Measurements from ENCODE around the gene PIAS1.
"Not testable (repeated sequence)": the region's sequence is repeated elsewhere in the genome, so short reads cannot be mapped to it uniquely, and the experiment has no call there.

Gene PIAS1

DNA sequence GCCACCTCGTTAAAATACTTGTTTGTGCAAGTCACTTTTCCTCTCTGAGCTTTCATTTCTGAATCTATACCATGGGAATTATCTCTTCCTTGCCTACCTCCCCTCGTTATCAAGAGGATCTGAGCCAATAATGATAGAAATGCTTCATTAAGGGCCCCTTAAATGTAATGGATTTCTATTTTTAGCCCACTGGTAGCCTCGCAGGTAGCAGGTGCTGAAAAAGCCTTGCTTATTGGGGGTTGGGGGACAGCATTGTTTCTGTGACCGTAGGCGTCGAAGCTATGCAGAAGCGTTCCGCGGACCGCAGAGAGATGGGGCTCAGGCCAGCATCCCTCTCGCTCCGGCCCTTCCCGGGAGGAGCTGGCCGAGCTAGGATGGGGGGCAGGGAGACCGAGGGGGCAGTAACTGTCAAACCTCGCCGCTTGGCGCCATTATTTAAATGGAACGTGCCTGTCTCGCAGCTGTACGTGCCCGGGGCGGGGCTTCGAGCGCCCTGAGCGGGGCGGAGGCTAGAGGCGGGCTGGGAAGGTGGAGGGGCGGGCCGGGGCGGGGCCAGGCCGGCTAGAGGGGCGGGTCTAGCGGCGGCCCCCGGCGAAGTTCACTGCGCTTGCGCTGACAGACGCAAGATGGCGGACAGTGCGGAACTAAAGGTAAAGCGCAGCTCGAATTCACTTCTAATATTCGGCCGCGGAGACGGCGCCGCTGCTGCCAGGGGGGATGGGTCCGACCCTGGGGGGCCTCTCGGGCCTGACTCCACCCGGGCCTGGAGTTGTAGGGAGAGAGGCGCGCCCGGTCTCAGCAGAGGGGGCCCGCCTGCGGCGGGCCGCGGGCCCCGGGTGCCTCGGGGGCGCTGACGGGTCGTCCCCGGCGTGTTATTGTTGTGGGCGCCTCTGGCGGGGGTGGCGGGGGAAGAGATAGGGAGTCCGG is at the start of gene PIAS1:
PIAS1 (plus strand) TSS at position 615 of the 927 bp plus-strand sequence; CDS start at position 627, 12 bp downstream.
- H3K36me3 ChIP-seq (ENCODE audit: control insufficient read depth, low read depth, low read length) = no peaks in the 10 kb centered on the region
- peak within 1 kb of the TSS; percentile 72 for H3K9ac ChIP-seq (ENCODE audit: low read length)
- no peaks in the 10 kb centered on the region for H3K9me3 ChIP-seq (ENCODE audit: control insufficient read depth, low read depth, low read length)
- H3K4me3 ChIP-seq (ENCODE audit: low read length) = peak within 1 kb of the TSS; percentile 89
- no peak within 1 kb of the TSS for H3K27ac ChIP-seq (ENCODE audit: low read length)
- peaks cover 36% of the 10 kb centered on the region for H3K4me1 ChIP-seq (ENCODE audit: control insufficient read depth, low read depth, low read length)
- H3K27me3 ChIP-seq (ENCODE audit: control insufficient read depth, insufficient read depth, low read length) = peaks cover 21% of the 10 kb centered on the region

DNA sequence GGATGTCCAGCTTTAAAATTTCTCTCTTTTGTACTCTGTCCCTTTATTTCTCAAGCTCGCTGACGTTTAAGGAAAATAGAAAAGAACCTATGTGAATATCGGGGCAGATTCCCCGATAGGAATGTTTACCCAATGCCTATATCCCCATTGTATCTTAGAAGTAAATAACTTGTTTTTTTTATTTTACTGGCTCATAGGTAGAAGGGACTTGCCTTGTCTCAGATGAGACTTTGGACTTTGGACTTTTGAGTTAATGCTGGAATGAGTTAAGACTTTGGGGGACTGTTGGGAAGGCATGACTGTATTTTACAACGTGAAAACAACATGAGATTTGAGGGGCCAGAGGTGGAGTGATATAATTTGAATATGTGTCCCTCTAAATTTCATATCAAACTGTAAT is 46.5 kb upstream of the PIAS1 start:
- not testable (repeated sequence) for H3K36me3 ChIP-seq (ENCODE audit: control insufficient read depth, low read depth, low read length); H3K4me3 ChIP-seq (ENCODE audit: low read length); H3K9ac ChIP-seq (ENCODE audit: low read length); H3K27ac ChIP-seq (ENCODE audit: low read length); H3K9me3 ChIP-seq (ENCODE audit: control insufficient read depth, low read depth, low read length); H3K27me3 ChIP-seq (ENCODE audit: control insufficient read depth, insufficient read depth, low read length)
- H3K4me1 ChIP-seq (ENCODE audit: control insufficient read depth, low read depth, low read length) = peaks cover 12% of the 10 kb centered on the region

DNA sequence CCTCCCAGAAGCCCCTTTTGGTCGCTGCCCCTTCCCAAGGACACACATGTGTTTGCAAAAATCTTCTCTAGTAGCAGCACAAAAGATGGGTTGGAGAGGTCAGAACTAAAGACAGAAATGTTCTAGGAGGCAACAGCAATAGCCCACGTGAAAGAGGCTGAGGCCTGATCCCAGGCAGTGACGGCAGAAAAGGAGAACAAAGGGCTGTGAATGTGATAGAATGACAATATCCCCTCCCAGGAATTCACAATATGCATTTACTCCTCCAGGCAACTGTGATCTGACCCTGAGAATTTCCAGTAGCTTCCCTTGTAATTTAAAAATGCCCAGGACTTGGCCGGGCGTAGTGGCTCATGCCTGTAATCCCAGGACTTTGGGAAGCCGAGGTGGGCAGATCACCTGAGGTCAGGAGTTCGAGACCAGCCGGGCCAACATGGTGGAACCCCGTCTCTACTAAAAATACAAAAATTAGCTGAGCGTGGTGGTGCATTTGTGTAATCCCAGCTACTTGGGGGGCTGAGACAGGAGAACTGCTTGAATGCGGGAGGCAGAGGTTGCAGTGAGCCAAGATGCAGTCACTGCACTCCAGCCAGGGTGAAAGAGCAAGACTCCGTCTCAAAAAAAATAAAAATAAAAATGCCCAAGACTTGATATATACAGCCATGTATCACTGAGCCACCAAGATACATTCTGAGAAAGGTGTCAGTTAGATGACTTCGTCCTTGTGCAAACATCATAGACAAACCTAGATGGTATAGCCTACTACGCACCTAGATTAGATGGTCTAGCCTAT is 43.6 kb upstream of the PIAS1 start:
- Histone ChIP-seq H3K27ac (ENCODE audit: low read length) (no peak overlapping the region), H3K4me3 (ENCODE audit: low read length) (no peak overlapping the region), H3K36me3 (ENCODE audit: control insufficient read depth, low read depth, low read length) (no peaks in the 10 kb centered on the region), H3K9me3 (ENCODE audit: control insufficient read depth, low read depth, low read length) (no peaks in the 10 kb centered on the region), H3K4me1 (ENCODE audit: control insufficient read depth, low read depth, low read length) (peaks cover 12% of the 10 kb centered on the region), H3K9ac (ENCODE audit: low read length) (no peak overlapping the region), H3K27me3 (ENCODE audit: control insufficient read depth, insufficient read depth, low read length) (no peaks in the 10 kb centered on the region)

DNA sequence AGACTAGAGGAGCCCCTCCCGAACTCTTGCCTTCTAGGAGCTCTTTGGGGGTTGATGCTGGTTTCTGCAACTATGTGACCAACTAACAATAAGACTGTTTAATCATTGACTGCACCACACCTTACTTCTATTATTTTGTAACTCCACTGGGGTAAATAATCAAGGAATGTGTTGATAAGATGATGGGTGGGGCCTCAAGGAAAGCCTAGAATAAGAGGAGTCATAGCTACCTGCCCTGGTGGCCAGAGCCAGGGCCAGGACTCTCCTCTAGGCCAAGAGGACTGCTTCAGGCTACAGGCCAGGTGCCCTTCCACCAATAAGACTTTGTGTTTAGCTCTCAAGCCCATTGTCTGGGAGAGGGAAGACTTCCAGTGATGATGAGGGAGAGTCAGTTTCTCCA is 41.2 kb upstream of the PIAS1 start:
- no peak overlapping the region for H3K9ac ChIP-seq (ENCODE audit: low read length)
- H3K27ac ChIP-seq (ENCODE audit: low read length) = no peak overlapping the region
- H3K4me1 ChIP-seq (ENCODE audit: control insufficient read depth, low read depth, low read length) = peaks cover 7% of the 10 kb centered on the region
- H3K4me3 ChIP-seq (ENCODE audit: low read length) = no peak overlapping the region
- H3K9me3 ChIP-seq (ENCODE audit: control insufficient read depth, low read depth, low read length) = no peaks in the 10 kb centered on the region
- H3K27me3 ChIP-seq (ENCODE audit: control insufficient read depth, insufficient read depth, low read length) = no peaks in the 10 kb centered on the region
- H3K36me3 ChIP-seq (ENCODE audit: control insufficient read depth, low read depth, low read length) = no peaks in the 10 kb centered on the region

DNA sequence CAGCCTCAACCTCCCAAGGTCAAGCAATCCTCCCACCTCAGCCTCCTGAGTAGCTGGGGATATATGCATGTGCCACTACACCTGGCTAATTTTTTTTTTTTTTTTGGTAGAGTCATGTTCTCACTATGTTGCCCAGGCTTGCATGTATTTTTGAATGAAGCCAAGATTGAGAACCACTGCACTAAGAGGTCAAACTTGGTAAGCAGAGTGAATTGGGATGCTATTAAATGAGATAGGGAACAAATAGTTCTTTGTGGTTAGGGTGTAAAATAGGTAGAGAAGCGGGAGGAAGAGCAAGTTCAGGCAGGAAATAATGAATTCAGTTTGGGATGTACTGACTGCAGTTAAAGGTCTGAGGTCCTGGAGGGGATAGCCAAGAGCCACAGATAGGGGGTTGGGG is 39.9 kb upstream of the PIAS1 start:
- Histone ChIP-seq H3K27me3 (ENCODE audit: control insufficient read depth, insufficient read depth, low read length) (no peaks in the 10 kb centered on the region), H3K4me1 (ENCODE audit: control insufficient read depth, low read depth, low read length) (peaks cover 7% of the 10 kb centered on the region), H3K9me3 (ENCODE audit: control insufficient read depth, low read depth, low read length) (no peaks in the 10 kb centered on the region), H3K27ac (ENCODE audit: low read length) (no peak overlapping the region), H3K4me3 (ENCODE audit: low read length) (no peak overlapping the region), H3K9ac (ENCODE audit: low read length) (no peak overlapping the region), H3K36me3 (ENCODE audit: control insufficient read depth, low read depth, low read length) (no peaks in the 10 kb centered on the region)

DNA sequence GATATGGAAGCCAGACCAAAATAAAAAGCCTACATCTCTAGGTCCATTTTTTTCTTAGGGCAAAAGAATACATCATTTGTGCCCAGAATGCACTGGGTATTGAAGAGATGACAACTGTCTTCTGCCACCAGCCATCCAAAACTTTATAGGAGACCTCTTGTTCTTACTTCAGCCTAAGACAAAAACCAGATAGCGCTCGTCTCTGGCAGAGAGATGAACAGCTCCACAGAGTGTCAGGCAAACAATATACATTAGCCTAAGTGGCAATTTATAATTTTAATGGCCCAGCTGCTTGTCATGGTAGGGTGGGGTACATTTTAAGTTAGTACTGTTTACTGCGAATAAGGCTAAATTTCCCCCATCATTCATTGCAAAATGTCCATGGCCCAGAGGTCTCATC is 38.9 kb upstream of the PIAS1 start:
- Histone ChIP-seq H3K27ac (ENCODE audit: low read length) (no peak overlapping the region), H3K9me3 (ENCODE audit: control insufficient read depth, low read depth, low read length) (no peaks in the 10 kb centered on the region)

DNA sequence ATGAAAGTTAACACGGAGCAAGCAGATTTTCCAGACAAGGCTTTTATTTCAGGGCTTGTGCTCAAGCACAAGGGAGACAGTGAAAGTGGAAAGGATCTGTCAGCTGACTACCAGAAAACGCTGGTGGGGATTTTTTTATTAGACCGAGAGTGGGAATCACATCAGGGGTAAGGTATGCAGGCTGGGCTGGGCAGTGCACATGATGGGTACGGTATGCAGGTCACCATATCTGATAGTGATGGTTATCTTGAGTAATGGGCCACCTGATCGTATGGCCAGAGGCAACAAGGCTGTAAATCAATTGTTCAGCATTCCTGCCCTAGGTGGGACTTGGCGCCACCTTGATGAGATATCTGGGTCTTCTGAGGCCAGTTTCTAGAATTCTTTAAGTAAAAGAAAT is 36.9 kb upstream of the PIAS1 start:
- no peak overlapping the region for H3K4me3 ChIP-seq (ENCODE audit: low read length)
- H3K9me3 ChIP-seq (ENCODE audit: control insufficient read depth, low read depth, low read length) = no peaks in the 10 kb centered on the region
- no peaks in the 10 kb centered on the region for H3K27me3 ChIP-seq (ENCODE audit: control insufficient read depth, insufficient read depth, low read length)
- H3K36me3 ChIP-seq (ENCODE audit: control insufficient read depth, low read depth, low read length) = no peaks in the 10 kb centered on the region
- H3K4me1 ChIP-seq (ENCODE audit: control insufficient read depth, low read depth, low read length) = no peaks in the 10 kb centered on the region
- no peak overlapping the region for H3K9ac ChIP-seq (ENCODE audit: low read length)
- no peak overlapping the region for H3K27ac ChIP-seq (ENCODE audit: low read length)

More for the DNA sequence above, 38.9 kb upstream of the PIAS1 start:
- no peak overlapping the region for H3K4me3 ChIP-seq (ENCODE audit: low read length)
- peaks cover 5% of the 10 kb centered on the region for H3K4me1 ChIP-seq (ENCODE audit: control insufficient read depth, low read depth, low read length)
- H3K27me3 ChIP-seq (ENCODE audit: control insufficient read depth, insufficient read depth, low read length) = no peaks in the 10 kb centered on the region
- H3K36me3 ChIP-seq (ENCODE audit: control insufficient read depth, low read depth, low read length) = no peaks in the 10 kb centered on the region
- no peak overlapping the region for H3K9ac ChIP-seq (ENCODE audit: low read length)

DNA sequence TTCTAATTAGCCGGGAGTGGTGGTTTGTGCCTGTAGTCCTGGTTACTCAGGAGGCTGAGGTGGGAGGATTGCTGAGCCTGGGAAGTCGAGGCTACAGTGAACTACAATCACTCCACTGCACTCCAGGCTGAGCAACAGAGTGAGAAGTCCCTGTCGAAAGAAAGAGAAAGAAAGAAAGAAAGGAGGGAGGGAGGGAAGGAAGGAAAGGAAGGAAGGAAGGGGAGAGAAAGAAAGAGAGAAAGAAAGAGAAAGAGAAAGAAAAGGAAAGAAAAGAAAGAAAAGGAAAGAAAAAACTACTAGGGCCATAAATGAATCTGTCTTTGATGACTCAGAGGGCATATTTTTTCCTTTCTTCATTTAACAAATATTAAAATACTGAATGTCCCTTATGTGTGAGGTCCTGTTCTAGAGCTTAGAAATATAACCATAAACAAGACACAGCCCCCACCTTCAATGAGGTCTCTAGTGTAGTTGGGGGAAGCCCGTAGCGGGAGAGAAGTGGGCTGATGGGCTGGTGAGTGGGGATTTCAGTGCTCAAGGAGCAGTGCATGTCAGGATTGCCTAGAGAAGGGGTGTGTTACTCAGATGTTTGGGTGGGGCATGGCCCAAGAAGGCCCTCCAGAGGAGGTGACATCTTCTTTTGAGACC is 35.2 kb upstream of the PIAS1 start:
- H3K27ac ChIP-seq (ENCODE audit: low read length) = no peak overlapping the region
- no peaks in the 10 kb centered on the region for H3K36me3 ChIP-seq (ENCODE audit: control insufficient read depth, low read depth, low read length)
- H3K4me3 ChIP-seq (ENCODE audit: low read length) = no peak overlapping the region
- H3K9me3 ChIP-seq (ENCODE audit: control insufficient read depth, low read depth, low read length) = no peaks in the 10 kb centered on the region
- no peaks in the 10 kb centered on the region for H3K4me1 ChIP-seq (ENCODE audit: control insufficient read depth, low read depth, low read length)
- no peaks in the 10 kb centered on the region for H3K27me3 ChIP-seq (ENCODE audit: control insufficient read depth, insufficient read depth, low read length)
- no peak overlapping the region for H3K9ac ChIP-seq (ENCODE audit: low read length)

DNA sequence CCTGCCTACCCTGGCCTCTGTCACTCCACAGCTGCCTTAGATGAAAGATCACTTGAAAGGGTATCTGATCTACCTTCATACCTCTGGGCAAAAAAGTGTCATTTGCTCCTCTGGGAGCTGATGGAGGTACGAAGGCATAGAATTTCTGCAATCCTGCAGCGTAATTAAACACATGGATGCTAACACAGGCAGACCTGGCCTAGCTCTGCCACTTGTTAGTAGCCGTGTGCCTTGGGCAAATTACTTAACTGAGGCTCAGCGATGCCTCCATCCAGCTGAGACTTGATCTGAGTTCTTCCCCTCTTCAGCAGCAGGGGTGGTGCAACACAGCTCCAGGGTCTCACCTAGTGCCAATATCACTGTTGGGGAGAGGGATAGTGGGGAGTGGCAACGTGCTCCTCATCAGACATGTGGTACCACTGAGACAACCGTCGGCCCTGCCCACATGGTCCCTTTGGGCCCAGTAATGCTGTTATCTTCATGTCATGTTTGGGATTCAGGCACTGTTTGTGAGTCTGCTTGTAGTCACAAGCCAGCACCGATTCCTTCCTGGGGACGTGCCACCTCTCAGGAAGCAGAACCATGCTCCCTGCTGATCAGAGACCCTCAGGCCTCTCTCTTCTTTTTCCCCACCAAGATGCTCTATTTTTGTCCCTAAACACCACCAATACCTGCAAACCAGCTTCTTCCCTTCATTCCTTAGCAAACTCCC is 34.1 kb upstream of the PIAS1 start:
- H3K4me1 ChIP-seq (ENCODE audit: control insufficient read depth, low read depth, low read length) = no peaks in the 10 kb centered on the region
- H3K9ac ChIP-seq (ENCODE audit: low read length) = no peak overlapping the region
- H3K9me3 ChIP-seq (ENCODE audit: control insufficient read depth, low read depth, low read length) = no peaks in the 10 kb centered on the region
- no peak overlapping the region for H3K4me3 ChIP-seq (ENCODE audit: low read length)
- no peaks in the 10 kb centered on the region for H3K27me3 ChIP-seq (ENCODE audit: control insufficient read depth, insufficient read depth, low read length)
- no peak overlapping the region for H3K27ac ChIP-seq (ENCODE audit: low read length)
- no peaks in the 10 kb centered on the region for H3K36me3 ChIP-seq (ENCODE audit: control insufficient read depth, low read depth, low read length)

DNA sequence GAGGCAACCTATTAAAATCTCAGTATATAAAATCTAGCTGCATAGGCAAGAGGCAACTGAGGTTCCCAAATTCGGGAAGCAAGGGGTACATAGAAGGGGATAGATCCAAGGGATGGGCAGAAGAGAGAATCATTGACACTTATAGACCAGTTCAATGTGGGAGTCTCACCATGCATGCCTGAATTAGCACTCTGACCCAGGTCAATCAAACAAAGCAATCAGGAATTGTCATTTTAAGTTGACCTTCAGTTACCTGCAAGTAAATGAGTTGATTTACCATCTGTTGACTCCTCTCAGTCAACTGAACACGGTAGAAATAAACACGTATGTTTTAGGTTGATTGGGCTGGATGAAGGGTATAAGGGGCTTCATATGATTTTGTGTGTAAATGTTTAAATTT is 33.4 kb upstream of the PIAS1 start:
- Histone ChIP-seq H3K36me3 (ENCODE audit: control insufficient read depth, low read depth, low read length) (no peaks in the 10 kb centered on the region), H3K27ac (ENCODE audit: low read length) (no peak overlapping the region), H3K4me3 (ENCODE audit: low read length) (no peak overlapping the region), H3K9me3 (ENCODE audit: control insufficient read depth, low read depth, low read length) (no peaks in the 10 kb centered on the region), H3K27me3 (ENCODE audit: control insufficient read depth, insufficient read depth, low read length) (no peaks in the 10 kb centered on the region), H3K4me1 (ENCODE audit: control insufficient read depth, low read depth, low read length) (no peaks in the 10 kb centered on the region), H3K9ac (ENCODE audit: low read length) (no peak overlapping the region)

DNA sequence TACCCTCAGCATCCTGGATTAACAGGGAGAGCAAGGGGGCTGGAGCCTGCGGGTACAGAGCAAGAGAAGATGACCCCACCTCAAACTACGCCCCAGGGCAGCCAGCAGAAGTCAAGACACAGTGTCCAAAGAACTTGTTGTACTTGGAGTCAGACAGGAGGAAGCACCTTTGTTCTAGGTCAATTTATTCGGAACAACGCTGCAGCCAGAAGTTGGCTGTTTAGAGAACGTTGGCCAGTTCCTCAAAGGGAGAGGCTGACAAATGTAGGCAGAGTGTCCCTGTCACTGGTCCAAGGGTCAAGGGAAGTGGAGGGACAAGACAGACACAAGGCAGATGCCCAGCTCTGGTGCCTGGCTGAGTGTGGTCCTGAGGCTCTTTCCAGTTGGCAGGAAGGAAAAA is 32.1 kb upstream of the PIAS1 start:
- H3K4me1 ChIP-seq (ENCODE audit: control insufficient read depth, low read depth, low read length) = no peaks in the 10 kb centered on the region
- H3K9me3 ChIP-seq (ENCODE audit: control insufficient read depth, low read depth, low read length) = no peaks in the 10 kb centered on the region
- H3K9ac ChIP-seq (ENCODE audit: low read length) = no peak overlapping the region
- no peak overlapping the region for H3K4me3 ChIP-seq (ENCODE audit: low read length)
- H3K27ac ChIP-seq (ENCODE audit: low read length) = no peak overlapping the region
- no peaks in the 10 kb centered on the region for H3K27me3 ChIP-seq (ENCODE audit: control insufficient read depth, insufficient read depth, low read length)
- H3K36me3 ChIP-seq (ENCODE audit: control insufficient read depth, low read depth, low read length) = no peaks in the 10 kb centered on the region
